Neural progenitor cell (in vitro differentiated cells): ENCODE measurements around the gene FANCM. TPM values are rescaled to one million over a fixed set of nuclear protein-coding genes. Genes with fewer than 3 reads are reported as not detected.

Source experiments
- DNase-seq: peaks from one replicate; pipeline ENCODE4 v3.0.0-alpha.2; 2016; ENCODE audit warnings: low spot score
- H2AFZ ChIP-seq: fragments of 200-600 bp; sonication (generic); replicated peaks from 2 replicates; pipeline ENCODE4 v1.6.1; 2016; ENCODE audit warnings: antibody characterized with exemption
- H3F3A ChIP-seq: fragments of 200-600 bp; sonication (generic); 2 replicates; pipeline ENCODE4 v1.6.1; 2016; ENCODE audit warnings: antibody characterized with exemption, low read depth
- H3K27ac ChIP-seq: fragments of 200-600 bp; sonication (generic); 2 replicates; pipeline ENCODE4 v1.5.1; 2016; ENCODE audit warnings: mild to moderate bottlenecking
- H3K27me3 ChIP-seq: fragments of 200-600 bp; sonication (generic); 2 replicates; pipeline ENCODE4 v1.6.1; 2016; ENCODE audit warnings: mild to moderate bottlenecking, moderate library complexity
- H3K36me3 ChIP-seq: fragments of 200-600 bp; sonication (generic); 2 replicates; pipeline ENCODE4 v1.5.1; 2016
- H3K4me1 ChIP-seq: fragments of 200-600 bp; sonication (generic); 2 replicates; pipeline ENCODE4 v1.6.1; 2016; ENCODE audit warnings: mixed run types
- H3K4me2 ChIP-seq: fragments of 200-600 bp; sonication (generic); 2 replicates; pipeline ENCODE4 v1.6.1; 2016
- H3K4me3 ChIP-seq: fragments of 200-600 bp; sonication (generic); 2 replicates; pipeline ENCODE4 v1.5.1; 2016
- H3K79me2 ChIP-seq: fragments of 200-600 bp; sonication (generic); 2 replicates; pipeline ENCODE4 v1.6.1; 2016; ENCODE audit warnings: low read depth
- H3K9ac ChIP-seq: fragments of 200-600 bp; sonication (generic); 2 replicates; pipeline ENCODE4 v1.6.1; 2016
- H3K9me3 ChIP-seq: fragments of 200-600 bp; sonication (generic); 2 replicates; pipeline ENCODE4 v1.5.1; 2016; ENCODE audit warnings: low read depth
- H4K20me1 ChIP-seq: fragments of 200-600 bp; sonication (generic); 2 replicates; pipeline ENCODE4 v1.6.1; 2016; ENCODE audit warnings: low read depth
- H3K27ac Mint-ChIP-seq: 3 replicates; pipeline ENCODE4 v1.8.0; 2021; ENCODE audit warnings: mixed read lengths
- H3K27me3 Mint-ChIP-seq: 2 replicates; pipeline ENCODE4 v1.8.0; 2022; ENCODE audit warnings: low read depth, mild to moderate bottlenecking, inconsistent platforms, moderate library complexity, mixed read lengths; ENCODE audit not compliant: insufficient read depth
- H3K36me3 Mint-ChIP-seq: 3 replicates; pipeline ENCODE4 v1.8.0; 2021; ENCODE audit warnings: mixed read lengths
- H3K4me1 Mint-ChIP-seq: 3 replicates; pipeline ENCODE4 v1.8.0; 2021; ENCODE audit warnings: mixed read lengths
- H3K4me3 Mint-ChIP-seq: 3 replicates; pipeline ENCODE4 v1.8.0; 2021; ENCODE audit warnings: mild to moderate bottlenecking, moderate library complexity, mixed read lengths
- H3K9me3 Mint-ChIP-seq: 3 replicates; pipeline ENCODE4 v1.8.0; 2020; ENCODE audit warnings: mixed read lengths
- EZH2 ChIP-seq: fragments of 200-600 bp; sonication (generic); IDR thresholded peaks from 2 replicates; pipeline ENCODE4 v1.6.1; 2017; ENCODE audit warnings: antibody characterized with exemption, mild to moderate bottlenecking, moderate library complexity
- EZH2phosphoT487 ChIP-seq: fragments of 200-600 bp; sonication (generic); IDR thresholded peaks from 2 replicates; pipeline ENCODE4 v1.6.1; 2017; ENCODE audit warnings: antibody characterized with exemption
- total RNA-seq: library from RNA; depleted of rRNA; stranded (reverse); fragments of >200 nt; gene quantifications from 2 replicates; pipeline ENCODE4 v1.2.3, GENCODE V29; 2015; ENCODE audit warnings: low replicate concordance
- TF ChIP-seq, protein P1 (sequence below): fragments of 200-600 bp; sonication (generic); IDR thresholded peaks from 2 replicates; pipeline ENCODE4 v1.5.1; 2017; ENCODE audit warnings: antibody characterized with exemption, mild to moderate bottlenecking

Gene FANCM
- total RNA-seq, 1 donor from 2014 or later: 29.4 TPM

DNA sequence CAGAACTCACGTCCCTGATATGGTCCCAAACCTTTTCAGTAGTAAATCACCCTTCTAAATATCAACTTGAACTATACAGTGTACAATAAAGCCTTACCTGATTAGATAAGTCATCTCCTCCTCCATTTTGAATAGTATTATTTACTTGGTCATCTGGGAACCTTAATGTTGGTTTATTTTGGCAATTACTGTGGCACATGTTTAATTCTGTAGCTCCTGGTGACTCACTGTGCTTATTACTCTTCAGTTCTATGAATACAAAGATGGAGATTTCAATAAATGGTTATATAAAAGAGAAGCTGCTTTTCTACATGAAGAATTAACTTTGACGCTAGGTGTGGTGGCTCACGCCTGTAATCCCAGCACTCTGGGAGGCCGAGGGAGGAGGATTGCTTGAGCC lies 91.8 kb downstream of the FANCM start:
- Histone ChIP-seq H3K4me3 (no peak overlapping the region), H4K20me1 (no peaks in the 10 kb centered on the region), H3K27me3 (no peaks in the 10 kb centered on the region), H2AFZ (no peak overlapping the region), H3K9ac (no peak overlapping the region), H3K4me2 (no peak overlapping the region), H3K4me1 (no peaks in the 10 kb centered on the region), H3K27ac (no peak overlapping the region), H3K79me2 (peaks cover 5% of the 10 kb centered on the region), H3K9me3 (no peaks in the 10 kb centered on the region), H3K36me3 (peaks cover 53% of the 10 kb centered on the region), H3F3A (no peaks in the 10 kb centered on the region)
- no peaks in the 10 kb centered on the region for H3K27me3 Mint-ChIP-seq
- H3K4me1 Mint-ChIP-seq: no peaks in the 10 kb centered on the region
- no peaks in the 10 kb centered on the region for H3K9me3 Mint-ChIP-seq
- H3K36me3 Mint-ChIP-seq: peaks cover 24% of the 10 kb centered on the region
- no peak for DNase-seq
- no peak overlapping the region for H3K4me3 Mint-ChIP-seq
- TF ChIP-seq EZH2 (no peak), EZH2phosphoT487 (no peak)
- TF ChIP-seq, protein P1, sequence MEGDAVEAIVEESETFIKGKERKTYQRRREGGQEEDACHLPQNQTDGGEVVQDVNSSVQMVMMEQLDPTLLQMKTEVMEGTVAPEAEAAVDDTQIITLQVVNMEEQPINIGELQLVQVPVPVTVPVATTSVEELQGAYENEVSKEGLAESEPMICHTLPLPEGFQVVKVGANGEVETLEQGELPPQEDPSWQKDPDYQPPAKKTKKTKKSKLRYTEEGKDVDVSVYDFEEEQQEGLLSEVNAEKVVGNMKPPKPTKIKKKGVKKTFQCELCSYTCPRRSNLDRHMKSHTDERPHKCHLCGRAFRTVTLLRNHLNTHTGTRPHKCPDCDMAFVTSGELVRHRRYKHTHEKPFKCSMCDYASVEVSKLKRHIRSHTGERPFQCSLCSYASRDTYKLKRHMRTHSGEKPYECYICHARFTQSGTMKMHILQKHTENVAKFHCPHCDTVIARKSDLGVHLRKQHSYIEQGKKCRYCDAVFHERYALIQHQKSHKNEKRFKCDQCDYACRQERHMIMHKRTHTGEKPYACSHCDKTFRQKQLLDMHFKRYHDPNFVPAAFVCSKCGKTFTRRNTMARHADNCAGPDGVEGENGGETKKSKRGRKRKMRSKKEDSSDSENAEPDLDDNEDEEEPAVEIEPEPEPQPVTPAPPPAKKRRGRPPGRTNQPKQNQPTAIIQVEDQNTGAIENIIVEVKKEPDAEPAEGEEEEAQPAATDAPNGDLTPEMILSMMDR: no peak
- H3K27ac Mint-ChIP-seq: no peak overlapping the region

DNA sequence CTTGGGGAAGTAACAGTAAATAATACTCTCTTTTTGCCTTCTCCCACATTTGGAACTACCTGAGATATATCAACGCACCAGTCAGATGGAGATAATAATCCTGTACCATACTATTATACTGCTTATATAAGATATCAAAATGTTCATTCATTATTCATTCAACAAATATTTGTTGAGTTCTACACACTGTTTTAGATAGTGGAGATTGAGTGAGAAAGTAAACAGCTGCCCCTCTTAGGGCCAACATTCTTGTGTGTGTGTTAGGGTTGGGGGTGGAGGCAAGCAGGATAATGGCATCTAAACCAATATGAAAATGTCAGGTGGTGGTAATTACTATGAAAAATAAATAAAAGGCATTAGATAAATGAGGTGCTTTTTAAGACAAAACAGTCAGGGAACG lies 103.3 kb downstream of the FANCM start:
- H4K20me1 ChIP-seq: peaks cover 3% of the 10 kb centered on the region
- H3K36me3 ChIP-seq: peaks cover 8% of the 10 kb centered on the region
- H3K9ac ChIP-seq: no peak overlapping the region
- H3K27me3 ChIP-seq: no peaks in the 10 kb centered on the region
- H3K4me1 ChIP-seq: no peaks in the 10 kb centered on the region
- no peak overlapping the region for H2AFZ ChIP-seq
- Mint-ChIP-seq H3K27ac (no peak overlapping the region), H3K4me3 (no peak overlapping the region), H3K4me1 (no peaks in the 10 kb centered on the region), H3K9me3 (no peaks in the 10 kb centered on the region), H3K36me3 (peaks cover 18% of the 10 kb centered on the region), H3K27me3 (no peaks in the 10 kb centered on the region)
- H3K79me2 ChIP-seq: no peaks in the 10 kb centered on the region
- TF ChIP-seq EZH2 (no peak), EZH2phosphoT487 (no peak)
- TF ChIP-seq, protein P1: no peak
- H3K27ac ChIP-seq: no peak overlapping the region
- H3K9me3 ChIP-seq: no peaks in the 10 kb centered on the region
- no peaks in the 10 kb centered on the region for H3F3A ChIP-seq
- no peak overlapping the region for H3K4me2 ChIP-seq
- H3K4me3 ChIP-seq: no peak overlapping the region
- DNase-seq: no peak

DNA sequence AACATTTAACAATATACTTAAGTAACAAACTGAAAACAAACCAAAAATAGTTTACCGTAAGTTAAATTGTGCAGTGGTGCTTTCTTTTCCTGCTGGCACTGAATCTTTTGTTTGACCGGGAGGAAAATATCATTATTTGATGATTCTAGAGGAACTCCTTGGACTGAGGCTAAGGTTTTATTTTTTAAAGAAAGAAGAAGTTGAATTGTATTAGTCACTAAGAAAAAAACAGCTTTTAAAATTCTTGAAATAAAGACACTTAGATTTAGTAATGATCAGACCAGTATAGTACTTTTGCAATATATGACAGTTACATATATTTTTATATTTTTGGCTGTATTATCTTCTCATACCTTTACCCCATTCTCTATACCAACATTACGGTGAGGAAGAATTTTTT lies 107.0 kb downstream of the FANCM start:
- Histone ChIP-seq H4K20me1 (peaks cover 34% of the 10 kb centered on the region), H3K36me3 (no peaks in the 10 kb centered on the region), H3K9ac (no peak overlapping the region), H3K4me3 (no peak overlapping the region), H3K4me2 (no peak overlapping the region), H3K4me1 (peaks cover 5% of the 10 kb centered on the region), H2AFZ (no peak overlapping the region), H3K27ac (peak overlapping the region; percentile 57), H3K27me3 (no peaks in the 10 kb centered on the region), H3K79me2 (no peaks in the 10 kb centered on the region), H3K9me3 (no peaks in the 10 kb centered on the region), H3F3A (no peaks in the 10 kb centered on the region)
- Mint-ChIP-seq H3K27ac (no peak overlapping the region), H3K4me3 (no peak overlapping the region), H3K36me3 (peaks cover 14% of the 10 kb centered on the region), H3K4me1 (no peaks in the 10 kb centered on the region), H3K27me3 (no peaks in the 10 kb centered on the region), H3K9me3 (no peaks in the 10 kb centered on the region)
- TF ChIP-seq, protein P1: no peak
- TF ChIP-seq EZH2phosphoT487: no peak
- no peak for TF ChIP-seq EZH2
- DNase-seq: no peak
